Endothelial cell of umbilical vein (primary cell): ENCODE measurements around the gene ABCC11. TPM values are rescaled to one million over a fixed set of nuclear protein-coding genes. Genes with fewer than 3 reads are reported as not detected.

Experiments
- BruUV-seq: library from RNA; stranded (reverse); fragments of 400-500 nt; replicated peaks from 2 replicates; lab custom pipeline; 2021; lab: Mats Ljungman, UMichigan
- CTCF ChIA-PET: fragments of 300-600, 350-600 bp; sonication (Branson Sonifier 250); formaldehyde crosslinking; loops from one replicate; lab custom pipeline; 2021; ENCODE audit warnings: antibody characterized with exemption, inconsistent platforms; lab: Charles Lee
- POLR2A ChIA-PET: fragments of 300-600, 350-600 bp; sonication (Branson Sonifier 250); formaldehyde crosslinking; loops from one replicate; lab custom pipeline; 2021; ENCODE audit warnings: antibody characterized with exemption, inconsistent platforms; lab: Charles Lee
- DNase-seq: peaks from one replicate; pipeline ENCODE4 v3.0.0-alpha.2; 2011; ENCODE audit warnings: low read depth, low spot score
- FAIRE-seq: peaks from 2 replicates; lab custom pipeline; 2011; peaks lifted over from hg19 to GRCh38; lab: Jason Lieb, UNC
- H2AFZ ChIP-seq: 2 replicates; pipeline ENCODE4 v1.6.0; 2012; ENCODE audit warnings: low read depth, low read length, control low read depth, inconsistent platforms
- H3K27ac ChIP-seq: 2 replicates; pipeline ENCODE4 v1.5.1; 2011; ENCODE audit warnings: low read depth, mild to moderate bottlenecking, control low read depth, low read length, moderate library complexity; ENCODE audit not compliant: insufficient read depth
- H3K27me3 ChIP-seq, 2 experiments: 2 replicates each; pipeline versions ENCODE4 v1.6.0 to v1.6.1; 2011; ENCODE audit warnings: low read length in 2 of 2, mixed read lengths in 1 of 2; ENCODE audit not compliant: control insufficient read depth in 2 of 2, insufficient read depth in 2 of 2
- H3K36me3 ChIP-seq, 2 experiments: 2 replicates in 1 of 2; 3 replicates in 1 of 2; pipeline ENCODE4 v1.5.1; 2011; ENCODE audit warnings: low read length in 2 of 2, mild to moderate bottlenecking in 1 of 2, moderate library complexity in 1 of 2; ENCODE audit not compliant: control insufficient read depth in 2 of 2, insufficient read depth in 2 of 2; ENCODE audit errors: extremely low read depth in 1 of 2
- H3K4me1 ChIP-seq: 3 replicates; pipeline ENCODE4 v1.5.1; 2011; ENCODE audit warnings: mild to moderate bottlenecking, low read length; ENCODE audit not compliant: control insufficient read depth, insufficient read depth; ENCODE audit errors: extremely low read depth
- H3K4me2 ChIP-seq: 2 replicates; pipeline ENCODE4 v1.6.1; 2011; ENCODE audit warnings: low read length, control low read depth, mixed read lengths; ENCODE audit not compliant: insufficient read depth
- H3K4me3 ChIP-seq, 3 experiments: fragments of 200-600 bp in 1 of 3; sonication (generic), shearing (Covaris generic) in 1 of 3; replicated peaks in 1 of 3; 2 replicates each; pipeline ENCODE4 v1.5.1; 2011 to 2016; ENCODE audit warnings: control low read depth in 3 of 3, low read length in 3 of 3, mild to moderate bottlenecking in 2 of 3, inconsistent platforms in 1 of 3, low read depth in 1 of 3, moderate library complexity in 1 of 3; ENCODE audit not compliant: insufficient read depth in 1 of 3
- H3K79me2 ChIP-seq: 2 replicates; pipeline ENCODE4 v1.6.0; 2012; ENCODE audit warnings: low read length, inconsistent platforms; ENCODE audit not compliant: control insufficient read depth, insufficient read depth
- H3K9ac ChIP-seq: replicated peaks from 2 replicates; pipeline ENCODE3; 2011; ENCODE audit warnings: low read length, control low read depth; ENCODE audit not compliant: insufficient read depth; ENCODE audit errors: extremely low read depth
- H3K9me1 ChIP-seq: replicated peaks from 3 replicates; pipeline ENCODE4 v1.6.0; 2011; ENCODE audit warnings: mild to moderate bottlenecking, low read length; ENCODE audit not compliant: control insufficient read depth, insufficient read depth; ENCODE audit errors: extremely low read depth
- H3K9me3 ChIP-seq: replicated peaks from 2 replicates; pipeline ENCODE4 v1.5.1; 2012; ENCODE audit warnings: low read length, inconsistent platforms; ENCODE audit not compliant: control insufficient read depth, insufficient read depth
- H4K20me1 ChIP-seq: replicated peaks from 2 replicates; pipeline ENCODE3; 2011; ENCODE audit warnings: mild to moderate bottlenecking, low read length; ENCODE audit not compliant: control insufficient read depth, insufficient read depth; ENCODE audit errors: extremely low read depth
- CTCF ChIP-seq, 2 donors: IDR thresholded peaks; 1 replicate in 1 of 2; 2 replicates in 1 of 2; pipeline ENCODE4 v1.5.1; 2011; ENCODE audit warnings: low read length in 2 of 2, mild to moderate bottlenecking in 2 of 2, moderate library complexity in 2 of 2, control low read depth in 1 of 2, inconsistent platforms in 1 of 2, low read depth in 1 of 2; ENCODE audit not compliant: insufficient read depth in 1 of 2; ENCODE audit errors: extremely low read depth in 1 of 2
- EZH2 ChIP-seq: IDR thresholded peaks from 2 replicates; pipeline ENCODE4 v1.6.1; 2012; ENCODE audit warnings: borderline replicate concordance, low read depth, mild to moderate bottlenecking, moderate library complexity, low read length, inconsistent platforms; ENCODE audit not compliant: severe bottlenecking
- FOS ChIP-seq: IDR thresholded peaks from 2 replicates; pipeline ENCODE4 v1.6.1; 2011; ENCODE audit warnings: mild to moderate bottlenecking, low read length, moderate library complexity, borderline replicate concordance; ENCODE audit not compliant: insufficient read depth
- GATA2 ChIP-seq: IDR thresholded peaks from 2 replicates; pipeline ENCODE4 v1.7.0; 2011; ENCODE audit warnings: low read depth, mild to moderate bottlenecking, moderate library complexity, mixed read lengths, low read length; ENCODE audit not compliant: insufficient read length, insufficient read depth
- JUN ChIP-seq: IDR thresholded peaks from 2 replicates; pipeline ENCODE4 v1.6.1; 2011; ENCODE audit warnings: borderline replicate concordance, low read depth; ENCODE audit not compliant: insufficient read length, insufficient read depth
- MAX ChIP-seq: IDR thresholded peaks from 2 replicates; pipeline ENCODE4 v1.6.1; 2011; ENCODE audit not compliant: insufficient read depth, insufficient read length
- MYC ChIP-seq: IDR thresholded peaks from one replicate; pipeline ENCODE4 v1.6.1; 2011; ENCODE audit warnings: mild to moderate bottlenecking, low read depth, low read length
- POLR2A ChIP-seq: IDR thresholded peaks from 2 replicates; pipeline ENCODE4 v1.6.1; 2012; ENCODE audit warnings: low read depth, mild to moderate bottlenecking, control low read depth, low read length
- POLR2AphosphoS5 ChIP-seq: IDR thresholded peaks from 2 replicates; pipeline ENCODE4 v1.6.1; 2012; ENCODE audit warnings: low read depth, mild to moderate bottlenecking, control low read depth, low read length, moderate library complexity; ENCODE audit not compliant: insufficient read depth
- dilution Hi-C: fragments of 300-500 bp; cut with MboI; formaldehyde crosslinking; loops from one replicate; pipeline ENCODE4 v1.15.0; 2019; ENCODE audit warnings: low sequenced_read_pairs; ENCODE audit not compliant: extremely low pct_ligation_motif_present
- intact Hi-C: fragments of 100-400 bp; cut with micrococcal nuclease; formaldehyde crosslinking; loops from one replicate; pipeline ENCODE4 v1.10.0; 2022
- polyA plus RNA-seq, 4 experiments: library from polyadenylated mRNA; depleted of rRNA in 3 of 4; stranded (reverse) in 3 of 4; unstranded in 1 of 4; fragments of >200 nt; gene quantifications; 2 replicates each; pipeline versions ENCODE4 v1.2.1 to v1.2.3, GENCODE V29; 2011 to 2012; ENCODE audit warnings: missing spikeins in 1 of 4
- total RNA-seq: library from RNA; stranded (reverse); gene quantifications from 2 replicates; pipeline ENCODE4 v1.2.3, GENCODE V29; 2021

ABCC11 gene
- total and polyA plus RNA-seq, 2 donors (not counting 3 experiments of a cell fraction or from before 2014, with no cell fraction given), result 0.08 TPM; not detected in 1

- DNase-seq (no peak), FAIRE-seq (no peak)
- BruUV-seq, result no TSS peak
- Histone ChIP-seq H3K4me1 (no peaks in the 10 kb centered on the region), H3K9me1 (no peaks in the 10 kb centered on the region), H3K9ac (no peak overlapping the region), H4K20me1 (no peaks in the 10 kb centered on the region), H3K27me3 (peaks cover 0 to 2% of the 10 kb centered on the region in 2 experiments), H3K27ac (no peak overlapping the region), H3K9me3 (no peaks in the 10 kb centered on the region), H3K36me3 (no peaks in the 10 kb centered on the region), H3K4me2 (no peak overlapping the region), H3K4me3 (no peak overlapping the region), H3K79me2 (no peaks in the 10 kb centered on the region), H2AFZ (no peak overlapping the region)
- dilution Hi-C loops (no loop called here), intact Hi-C loops (no loop called here)
- TF ChIP-seq FOS, result no peak
- TF ChIP-seq CTCF (IDR thresholded peaks at IDR 0.05; ENCODE audit: extremely low read depth in 1 of 2, insufficient read depth in 1 of 2, low read depth in 1 of 2, low read length in 2 of 2), result no peak
- no peak for TF ChIP-seq MAX
- TF ChIP-seq EZH2, result no peak
- TF ChIP-seq POLR2A, result no peak
- no peak for TF ChIP-seq JUN
- TF ChIP-seq POLR2AphosphoS5, result no peak
- no peak for TF ChIP-seq GATA2
- no peak for TF ChIP-seq MYC
- ChIA-PET POLR2A (no interaction called here), CTCF (interaction anchor here (1.0 kb wide), 1 partner anchor 9 kb away, joined by 3 read pairs; no protein-coding TSS in a partner anchor)
These were observed 28.9 kb downstream of the ABCC11 start for GRCh38 chr16:48218473-48218872.
